SHP77 treated with DMSO at 0.1 percent for 48 hours (cell line): ENCODE results near the gene SPTSSA.
"Not testable (repeated sequence)": the region's sequence is repeated elsewhere in the genome, so short reads cannot be mapped to it uniquely, and the experiment has no call there.

ENCODE experiments used
- DNase-seq: peaks from one replicate; lab custom pipeline; 2025; lab: John Stamatoyannopoulos, UW

Gene SPTSSA

GRCh38 chr14:34426313-34427295 lies 35.4 kb downstream of the SPTSSA start:
- DNase-seq, result no peak

GRCh38 chr14:34425095-34425851 lies 36.8 kb downstream of the SPTSSA start:
- DNase-seq, result no peak

GRCh38 chr14:34424488-34424887 lies 37.6 kb downstream of the SPTSSA start:
- DNase-seq, result no peak

- DNase-seq, result no peak
These were observed 38.6 kb downstream of the SPTSSA start for GRCh38 chr14:34423445-34423844.

GRCh38 chr14:34420547-34421150 lies 41.4 kb downstream of the SPTSSA start:
- no peak for DNase-seq

GRCh38 chr14:34409721-34410120 lies 52.3 kb downstream of the SPTSSA start:
- DNase-seq, result no peak

GRCh38 chr14:34407951-34408350 lies 54.1 kb downstream of the SPTSSA start:
- DNase-seq, result no peak

GRCh38 chr14:34404416-34404815 lies 57.6 kb downstream of the SPTSSA start:
- no peak for DNase-seq

- DNase-seq, result no peak
These were observed 58.4 kb downstream of the SPTSSA start for GRCh38 chr14:34403646-34404045.

GRCh38 chr14:34398024-34398423 lies 64.0 kb downstream of the SPTSSA start:
- no peak for DNase-seq

GRCh38 chr14:34387974-34388516 lies 74.0 kb downstream of the SPTSSA start:
- DNase-seq, result no peak

GRCh38 chr14:34386865-34387485 lies 75.1 kb downstream of the SPTSSA start:
- no peak for DNase-seq

GRCh38 chr14:34385881-34386280 lies 76.2 kb downstream of the SPTSSA start:
- DNase-seq, result not testable (repeated sequence)

- no peak for DNase-seq
These were observed 78.2 kb downstream of the SPTSSA start for GRCh38 chr14:34383839-34384238.
